SK-N-SH treated with all-trans-retinoic acid at 6 μM for 48 hours (cell line): Measurements from ENCODE around the gene SUSD4.

Experiments
- ATAC-seq: fragments of 200-7000 bp; cut with Tn5 transposase; 3 replicates; pipeline ENCODE4 v1.9.1; 2020; ENCODE audit warnings: mild to moderate bottlenecking, moderate library complexity
- BACH2 ChIP-seq: fragments of 250-450 bp; sonication (Bioruptor Pico); IDR thresholded peaks from 2 replicates; pipeline ENCODE4 v1.9.0; 2021; ENCODE audit warnings: mild to moderate bottlenecking, borderline replicate concordance
- ESRRG ChIP-seq: fragments of 250-450 bp; sonication (Bioruptor Pico); IDR thresholded peaks from 2 replicates; pipeline ENCODE4 v1.6.1; 2021; ENCODE audit warnings: mild to moderate bottlenecking
- GLIS3 ChIP-seq: fragments of 250-450 bp; sonication (Bioruptor Pico); IDR thresholded peaks from 2 replicates; pipeline ENCODE4 v1.5.0; 2020; ENCODE audit warnings: mild to moderate bottlenecking, moderate library complexity
- ISL1 ChIP-seq: fragments of 250-450 bp; sonication (Bioruptor Pico); IDR thresholded peaks from 2 replicates; pipeline ENCODE4 v2.1.2; 2022; ENCODE audit warnings: mild to moderate bottlenecking, moderate library complexity
- OSR1 ChIP-seq: fragments of 250-450 bp; sonication (Bioruptor Pico); IDR thresholded peaks from 2 replicates; pipeline ENCODE4 v1.8.0; 2022; ENCODE audit warnings: moderate library complexity, mild to moderate bottlenecking, inconsistent platforms
- PPARA ChIP-seq: fragments of 250-450 bp; sonication (Bioruptor Pico); IDR thresholded peaks from 2 replicates; pipeline ENCODE4 v1.5.0; 2020; ENCODE audit warnings: mild to moderate bottlenecking, borderline replicate concordance
- RARB ChIP-seq: fragments of 250-450 bp; sonication (Bioruptor Pico); IDR thresholded peaks from 2 replicates; pipeline ENCODE4 v1.8.0; 2021; ENCODE audit warnings: mild to moderate bottlenecking, moderate library complexity
- SNAI2 ChIP-seq: fragments of 250-450 bp; sonication (Bioruptor Pico); IDR thresholded peaks from 2 replicates; pipeline ENCODE4 v1.5.0; 2020; ENCODE audit warnings: mild to moderate bottlenecking, moderate library complexity
- TCF4 ChIP-seq: fragments of 250-450 bp; sonication (Bioruptor Pico); IDR thresholded peaks from 2 replicates; pipeline ENCODE4 v1.8.0; 2021; ENCODE audit warnings: mild to moderate bottlenecking, moderate library complexity, borderline replicate concordance
- ZC3H10 ChIP-seq: fragments of 250-450 bp; sonication (Bioruptor Pico); IDR thresholded peaks from 2 replicates; pipeline ENCODE4 v1.5.1; 2021; ENCODE audit warnings: mild to moderate bottlenecking, moderate library complexity
- ZFP3 ChIP-seq: fragments of 250-450 bp; sonication (Bioruptor Pico); IDR thresholded peaks from 2 replicates; pipeline ENCODE4 v1.5.0; 2020; ENCODE audit warnings: mild to moderate bottlenecking, moderate library complexity
- ZFP30 ChIP-seq: fragments of 450-650 bp; formaldehyde crosslinking; IDR thresholded peaks from 2 replicates; pipeline ENCODE4 v1.5.0; 2022; ENCODE audit warnings: mild to moderate bottlenecking, moderate library complexity
- ZNF565 ChIP-seq: fragments of 450-650 bp; formaldehyde crosslinking; conservative IDR thresholded peaks from 2 replicates; pipeline ENCODE4 v1.5.0; 2020; ENCODE audit warnings: low read depth, mild to moderate bottlenecking, moderate library complexity
- ZNF70 ChIP-seq: fragments of 450-650 bp; formaldehyde crosslinking; IDR thresholded peaks from 2 replicates; pipeline ENCODE4 v1.5.0; 2020; ENCODE audit warnings: mild to moderate bottlenecking, moderate library complexity
- ZNF8 ChIP-seq: fragments of 450-650 bp; formaldehyde crosslinking; IDR thresholded peaks from 2 replicates; pipeline ENCODE4 v1.5.0; 2020; ENCODE audit warnings: mild to moderate bottlenecking, moderate library complexity
- TF ChIP-seq, protein P1 (sequence below): fragments of 250-450 bp; sonication (Bioruptor Pico); IDR thresholded peaks from 2 replicates; pipeline ENCODE4 v1.5.1; 2021; ENCODE audit warnings: mild to moderate bottlenecking, moderate library complexity
- TF ChIP-seq, protein P2 (sequence below): fragments of 250-450 bp; sonication (Bioruptor Pico); IDR thresholded peaks from 2 replicates; pipeline ENCODE4 v1.8.0; 2021; ENCODE audit warnings: low read depth, mild to moderate bottlenecking, moderate library complexity, borderline replicate concordance

Gene SUSD4

DNA sequence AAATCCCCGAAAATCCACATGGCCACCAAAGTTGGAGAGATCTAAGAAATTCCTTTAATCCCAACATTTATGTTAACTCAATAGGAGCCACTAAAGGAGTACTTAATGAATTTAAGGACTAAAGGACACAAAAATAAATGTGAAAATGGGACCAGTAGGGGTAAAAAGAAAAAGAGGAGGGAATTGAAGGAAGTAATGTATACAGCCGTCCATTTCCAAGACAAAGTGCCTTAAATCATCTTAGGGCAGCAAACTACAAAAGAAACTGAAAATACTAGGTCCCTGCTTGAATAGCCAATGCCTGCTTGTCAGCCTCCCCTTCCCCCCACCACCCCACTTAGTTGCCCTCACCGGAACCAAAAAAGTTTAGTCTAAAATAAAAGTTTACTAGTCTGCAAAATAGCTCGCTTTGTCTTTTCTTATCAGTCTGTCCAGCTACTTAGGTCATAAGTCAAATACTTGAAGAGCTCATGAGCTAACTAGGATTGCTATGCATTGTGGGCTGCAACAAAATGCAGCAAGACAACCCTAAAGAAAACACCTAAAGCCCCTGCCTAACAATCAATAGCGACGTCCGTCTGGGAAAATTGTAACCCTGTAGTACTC is 154.6 kb downstream of the SUSD4 start:
- no peak for ATAC-seq
- TF ChIP-seq BACH2 (CRISPR knock-in tag) = no peak
- no peak for TF ChIP-seq ZNF8
- no peak for TF ChIP-seq RARB
- no peak for TF ChIP-seq ZC3H10 (CRISPR knock-in tag)
- no peak for TF ChIP-seq ZFP3 (CRISPR knock-in tag)
- no peak for TF ChIP-seq OSR1
- no peak for TF ChIP-seq GLIS3 (CRISPR knock-in tag)

DNA sequence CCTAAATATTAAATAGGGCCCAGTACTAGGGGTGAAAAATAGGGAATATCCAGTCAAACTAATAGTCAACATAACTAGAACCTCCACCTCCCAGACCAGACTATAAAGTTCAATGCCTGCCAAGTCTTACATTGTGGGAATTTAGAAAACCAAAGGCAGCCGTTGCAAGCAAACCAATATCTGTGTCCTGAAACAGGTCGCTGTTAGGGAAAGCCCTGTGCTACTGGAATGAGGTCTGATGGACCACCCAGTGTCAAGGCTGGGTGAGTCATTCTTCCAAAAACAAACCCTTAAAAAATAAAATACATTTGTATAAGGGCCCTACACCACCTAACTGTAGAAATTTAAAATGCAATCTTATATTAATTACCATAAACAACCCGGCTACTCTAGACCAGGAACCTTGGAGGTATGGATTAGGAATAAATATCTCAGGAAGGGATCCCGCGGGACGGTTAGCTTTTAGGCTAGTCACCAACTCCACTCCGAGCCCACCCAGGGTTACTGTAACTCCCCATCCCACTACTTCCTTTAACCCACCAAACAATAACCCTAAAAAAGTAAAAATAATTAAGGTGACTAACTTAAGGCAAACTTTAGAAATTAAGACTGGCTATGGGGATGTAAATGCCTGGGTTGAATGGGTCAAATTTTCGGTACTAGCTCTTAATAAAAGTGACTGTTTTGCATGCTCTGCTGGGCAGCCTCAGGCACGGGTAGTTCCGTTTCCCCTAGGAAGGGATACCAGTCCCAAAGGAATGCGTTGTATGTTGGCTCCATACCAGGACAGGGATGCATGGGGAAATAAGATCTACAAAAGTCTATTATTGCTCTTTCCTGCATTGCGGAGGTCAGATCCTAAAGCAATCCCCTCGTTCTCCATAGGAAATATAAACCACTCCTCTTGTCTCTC is 155.6 kb downstream of the SUSD4 start:
- TF ChIP-seq, protein P1, sequence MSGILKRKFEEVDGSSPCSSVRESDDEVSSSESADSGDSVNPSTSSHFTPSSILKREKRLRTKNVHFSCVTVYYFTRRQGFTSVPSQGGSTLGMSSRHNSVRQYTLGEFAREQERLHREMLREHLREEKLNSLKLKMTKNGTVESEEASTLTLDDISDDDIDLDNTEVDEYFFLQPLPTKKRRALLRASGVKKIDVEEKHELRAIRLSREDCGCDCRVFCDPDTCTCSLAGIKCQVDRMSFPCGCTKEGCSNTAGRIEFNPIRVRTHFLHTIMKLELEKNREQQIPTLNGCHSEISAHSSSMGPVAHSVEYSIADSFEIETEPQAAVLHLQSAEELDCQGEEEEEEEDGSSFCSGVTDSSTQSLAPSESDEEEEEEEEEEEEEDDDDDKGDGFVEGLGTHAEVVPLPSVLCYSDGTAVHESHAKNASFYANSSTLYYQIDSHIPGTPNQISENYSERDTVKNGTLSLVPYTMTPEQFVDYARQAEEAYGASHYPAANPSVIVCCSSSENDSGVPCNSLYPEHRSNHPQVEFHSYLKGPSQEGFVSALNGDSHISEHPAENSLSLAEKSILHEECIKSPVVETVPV (CRISPR knock-in tag) = no peak
- no peak for TF ChIP-seq ZNF70 (CRISPR knock-in tag)
- TF ChIP-seq ESRRG (CRISPR knock-in tag) = no peak
- no peak for TF ChIP-seq ZFP30 (CRISPR knock-in tag)
- no peak for TF ChIP-seq PPARA (CRISPR knock-in tag)
- ATAC-seq = no peak

DNA sequence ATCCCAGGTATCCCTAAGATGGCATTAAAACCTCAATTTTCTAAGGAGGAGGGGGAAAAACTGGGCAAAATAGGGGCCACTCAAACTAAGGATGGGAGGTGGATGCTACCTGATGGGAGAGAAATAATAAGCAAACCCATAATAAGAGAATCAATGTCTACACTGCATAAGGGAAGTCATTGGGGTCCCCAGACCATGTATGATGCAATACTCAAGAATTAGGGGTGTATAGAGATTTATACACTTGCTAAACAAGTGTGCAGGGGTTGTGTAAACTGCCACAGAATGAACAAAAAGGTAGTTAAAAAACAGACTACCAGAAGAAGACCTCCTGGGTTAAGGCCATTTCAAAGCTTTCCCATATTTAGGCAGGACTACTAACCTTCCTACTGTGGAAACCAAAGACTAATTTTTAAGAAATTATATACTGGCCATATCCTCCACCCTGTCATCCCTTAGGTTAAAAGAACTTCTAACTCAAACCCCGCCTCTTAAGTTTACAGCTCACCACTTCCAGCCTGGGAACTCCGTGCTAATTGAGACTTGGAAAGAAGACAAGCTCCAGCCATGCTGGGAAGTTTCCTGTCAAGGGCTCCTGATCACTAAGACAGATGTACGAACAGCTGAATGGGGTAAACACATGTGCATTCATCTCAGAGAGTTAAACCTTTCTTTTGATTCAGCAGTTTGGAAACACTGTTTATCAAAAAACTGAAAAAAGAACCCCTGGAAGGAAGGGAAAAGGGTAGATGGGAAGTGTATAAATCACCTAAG is 156.5 kb downstream of the SUSD4 start:
- TF ChIP-seq ISL1 (CRISPR knock-in tag) (no peak), BACH2 (CRISPR knock-in tag) (no peak), ZFP3 (CRISPR knock-in tag) (no peak), ESRRG (CRISPR knock-in tag) (no peak)
- no peak for ATAC-seq

DNA sequence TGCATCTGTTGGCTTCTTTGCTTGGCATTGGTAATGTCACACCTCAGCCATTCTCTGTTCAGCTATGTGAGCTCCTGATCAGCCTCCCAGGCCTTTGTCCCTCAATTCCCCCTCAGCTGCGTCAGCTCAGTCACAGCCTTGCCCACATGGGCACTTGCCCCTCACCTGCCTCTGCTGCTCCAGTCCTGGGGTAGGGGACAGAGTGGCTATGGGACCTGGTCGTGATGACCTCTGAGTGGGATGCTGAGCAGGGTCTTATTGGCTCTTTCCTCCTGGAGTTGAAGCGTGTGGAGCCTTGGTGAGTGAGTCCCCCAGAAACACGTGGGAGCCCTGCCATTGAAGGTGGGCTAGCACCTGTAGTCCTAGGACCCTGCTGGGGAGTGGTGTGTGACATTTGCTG is 159.6 kb downstream of the SUSD4 start:
- no peak for ATAC-seq
- TF ChIP-seq, protein P1 (CRISPR knock-in tag) = no peak
- TF ChIP-seq OSR1 = no peak
- no peak for TF ChIP-seq ZNF70 (CRISPR knock-in tag)
- no peak for TF ChIP-seq ESRRG (CRISPR knock-in tag)
- TF ChIP-seq ZNF565 = no peak
- no peak for TF ChIP-seq ZNF8
- no peak for TF ChIP-seq RARB
- TF ChIP-seq, protein P2, sequence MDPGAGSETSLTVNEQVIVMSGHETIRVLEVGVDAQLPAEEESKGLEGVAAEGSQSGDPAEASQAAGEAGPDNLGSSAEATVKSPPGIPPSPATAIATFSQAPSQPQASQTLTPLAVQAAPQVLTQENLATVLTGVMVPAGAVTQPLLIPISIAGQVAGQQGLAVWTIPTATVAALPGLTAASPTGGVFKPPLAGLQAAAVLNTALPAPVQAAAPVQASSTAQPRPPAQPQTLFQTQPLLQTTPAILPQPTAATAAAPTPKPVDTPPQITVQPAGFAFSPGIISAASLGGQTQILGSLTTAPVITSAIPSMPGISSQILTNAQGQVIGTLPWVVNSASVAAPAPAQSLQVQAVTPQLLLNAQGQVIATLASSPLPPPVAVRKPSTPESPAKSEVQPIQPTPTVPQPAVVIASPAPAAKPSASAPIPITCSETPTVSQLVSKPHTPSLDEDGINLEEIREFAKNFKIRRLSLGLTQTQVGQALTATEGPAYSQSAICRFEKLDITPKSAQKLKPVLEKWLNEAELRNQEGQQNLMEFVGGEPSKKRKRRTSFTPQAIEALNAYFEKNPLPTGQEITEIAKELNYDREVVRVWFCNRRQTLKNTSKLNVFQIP = no peak
- TF ChIP-seq ZFP30 (CRISPR knock-in tag) = no peak
- no peak for TF ChIP-seq BACH2 (CRISPR knock-in tag)
- TF ChIP-seq ZC3H10 (CRISPR knock-in tag) = no peak

DNA sequence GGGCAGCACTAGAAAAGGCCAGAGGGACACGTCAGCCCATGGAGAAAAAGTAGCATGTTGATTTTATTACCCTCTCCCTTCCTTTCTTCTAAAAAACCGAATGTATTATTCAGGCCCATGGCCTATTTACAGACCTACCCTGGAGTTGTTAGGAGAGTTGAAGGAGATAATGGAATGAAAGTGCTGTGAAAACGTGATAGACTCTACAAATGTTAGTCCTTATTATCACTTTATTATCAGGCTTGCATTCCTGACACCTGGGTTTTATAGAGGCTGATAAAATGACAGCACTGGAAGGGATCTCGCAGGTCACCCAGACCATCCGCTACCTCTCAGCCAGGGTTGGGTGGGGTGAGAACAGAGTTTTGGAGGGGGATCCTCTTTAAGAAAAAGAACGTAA is 160.3 kb downstream of the SUSD4 start:
- no peak for ATAC-seq
- TF ChIP-seq RARB (no peak), SNAI2 (CRISPR knock-in tag) (no peak), BACH2 (CRISPR knock-in tag) (no peak), OSR1 (no peak), TCF4 (CRISPR knock-in tag) (no peak), ZNF565 (no peak), ZNF70 (CRISPR knock-in tag) (no peak)
- TF ChIP-seq, protein P2 = no peak
